C4-2B (cell line): ENCODE data around the gene TUT7.

Experiments used
- H3K27ac ChIP-seq: fragments of 450-650 bp; 2 replicates; pipeline ENCODE4 v1.5.1; 2017
- ZFX ChIP-seq: fragments of 450-650 bp; IDR thresholded peaks from 2 replicates; pipeline ENCODE4 v1.6.1; 2017
- TF ChIP-seq, protein P1 (sequence below): fragments of 450-650 bp; conservative IDR thresholded peaks from 2 replicates; pipeline ENCODE4 v1.5.1; 2017; ENCODE audit warnings: mild to moderate bottlenecking

The TUT7 gene

DNA sequence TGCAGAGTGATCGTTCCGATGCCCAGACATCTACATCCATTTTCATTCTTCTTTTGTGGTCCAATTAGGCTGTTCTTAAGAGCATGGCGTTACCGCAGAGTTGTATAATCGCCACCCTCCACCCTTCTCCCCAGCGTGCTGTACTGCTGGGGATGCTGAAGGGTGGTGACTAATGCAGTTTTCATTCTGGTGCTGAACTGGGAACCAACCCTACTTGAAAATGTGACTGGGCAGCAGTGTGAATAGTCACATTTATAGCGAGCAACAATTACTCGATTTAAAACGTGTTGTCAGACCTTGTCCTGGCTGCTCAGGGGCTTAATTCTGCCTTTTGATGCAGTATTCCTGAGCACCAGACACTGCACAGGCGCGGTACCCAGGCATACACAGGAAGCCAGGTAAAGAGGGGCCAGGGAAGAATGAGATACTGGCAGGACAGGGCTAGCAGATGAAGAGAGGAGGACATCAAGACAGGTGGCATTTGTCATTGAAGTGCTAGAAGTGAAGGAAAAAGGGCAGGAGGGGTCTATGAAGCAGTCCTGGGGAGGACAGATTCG is 71.2 kb downstream of the TUT7 start:
- TF ChIP-seq, protein P1, sequence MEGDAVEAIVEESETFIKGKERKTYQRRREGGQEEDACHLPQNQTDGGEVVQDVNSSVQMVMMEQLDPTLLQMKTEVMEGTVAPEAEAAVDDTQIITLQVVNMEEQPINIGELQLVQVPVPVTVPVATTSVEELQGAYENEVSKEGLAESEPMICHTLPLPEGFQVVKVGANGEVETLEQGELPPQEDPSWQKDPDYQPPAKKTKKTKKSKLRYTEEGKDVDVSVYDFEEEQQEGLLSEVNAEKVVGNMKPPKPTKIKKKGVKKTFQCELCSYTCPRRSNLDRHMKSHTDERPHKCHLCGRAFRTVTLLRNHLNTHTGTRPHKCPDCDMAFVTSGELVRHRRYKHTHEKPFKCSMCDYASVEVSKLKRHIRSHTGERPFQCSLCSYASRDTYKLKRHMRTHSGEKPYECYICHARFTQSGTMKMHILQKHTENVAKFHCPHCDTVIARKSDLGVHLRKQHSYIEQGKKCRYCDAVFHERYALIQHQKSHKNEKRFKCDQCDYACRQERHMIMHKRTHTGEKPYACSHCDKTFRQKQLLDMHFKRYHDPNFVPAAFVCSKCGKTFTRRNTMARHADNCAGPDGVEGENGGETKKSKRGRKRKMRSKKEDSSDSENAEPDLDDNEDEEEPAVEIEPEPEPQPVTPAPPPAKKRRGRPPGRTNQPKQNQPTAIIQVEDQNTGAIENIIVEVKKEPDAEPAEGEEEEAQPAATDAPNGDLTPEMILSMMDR = no peak
- no peak for TF ChIP-seq ZFX
- H3K27ac ChIP-seq = peak overlapping the region; percentile 96

DNA sequence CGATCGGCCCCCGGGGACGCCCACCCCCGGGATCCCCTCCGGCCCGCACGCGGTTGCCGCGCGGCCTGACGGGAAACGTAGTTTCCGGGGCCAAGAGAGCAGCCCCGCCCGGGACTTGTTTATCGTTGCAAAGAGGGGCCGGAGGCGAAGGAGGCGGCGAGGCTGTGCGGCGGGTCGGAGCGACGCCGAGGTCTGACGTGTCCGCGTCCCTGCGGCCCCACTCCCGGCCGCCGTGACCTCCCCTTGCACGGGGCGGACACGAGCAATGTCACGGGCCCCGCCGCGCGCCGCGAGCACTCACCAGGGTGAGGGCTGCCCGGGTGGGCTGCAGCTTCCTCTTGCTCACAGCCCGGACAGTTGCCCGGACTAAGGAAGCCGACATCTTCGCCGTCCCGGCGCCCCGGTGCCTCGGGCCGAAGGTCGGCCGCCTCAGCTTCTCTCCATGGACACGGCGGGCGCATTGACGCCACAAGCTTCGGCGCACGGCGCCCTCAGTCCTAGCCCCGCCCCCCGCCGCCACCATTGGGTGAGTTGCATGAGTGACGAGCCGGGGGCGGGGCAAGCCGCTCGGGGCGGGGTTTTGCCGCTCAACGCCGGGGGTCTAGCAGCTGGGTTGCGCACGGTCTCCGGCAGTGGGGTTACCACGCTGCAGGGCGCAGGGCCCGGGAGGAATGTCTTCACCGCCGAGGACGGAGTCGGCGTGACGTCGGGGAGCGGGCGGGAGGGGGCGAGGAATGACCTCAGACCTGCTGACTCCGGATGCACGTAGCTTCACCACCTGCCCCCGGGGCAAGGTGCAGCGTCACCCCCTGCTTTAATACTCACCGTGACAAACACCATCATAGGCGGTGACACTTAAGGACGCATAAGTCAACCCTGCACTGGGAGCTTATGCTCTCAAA is 71.9 kb downstream of the TUT7 start, which contains the start of gene ISCA1:
Gene ISCA1 (minus strand): TSS at position 462 of the 902 bp plus-strand sequence. CDS start 80 bp downstream, at position 382.
- peak; percentile 89 for TF ChIP-seq ZFX
- TF ChIP-seq, protein P1 = no peak
- peak within 1 kb of the TSS; percentile 96 for H3K27ac ChIP-seq

DNA sequence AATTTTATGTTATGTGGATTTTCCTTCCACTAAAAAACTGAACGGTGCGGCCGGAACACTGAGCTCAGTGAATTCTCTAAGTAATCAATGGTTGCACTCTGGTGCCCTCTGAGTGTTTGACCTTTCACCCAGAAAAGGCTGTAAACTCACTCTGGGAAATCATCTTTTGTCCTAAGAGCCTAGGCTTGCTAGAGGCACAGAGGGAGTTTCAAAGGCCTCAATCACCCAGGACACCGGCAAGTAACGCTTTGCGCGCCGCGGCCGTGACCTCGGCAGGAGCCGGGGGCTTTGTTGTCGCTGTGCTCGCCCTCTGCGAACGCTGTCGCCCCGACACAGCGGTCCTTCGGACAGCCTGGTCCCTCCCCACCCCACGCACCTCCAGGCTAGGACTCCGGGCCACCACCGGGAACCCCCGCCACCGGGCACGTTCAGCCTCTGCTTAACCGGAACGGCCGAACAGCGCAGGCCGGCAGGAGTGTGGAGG is 72.6 kb downstream of the TUT7 start:
- H3K27ac ChIP-seq = peak overlapping the region; percentile 96
- TF ChIP-seq, protein P1 = no peak
- TF ChIP-seq ZFX = no peak

DNA sequence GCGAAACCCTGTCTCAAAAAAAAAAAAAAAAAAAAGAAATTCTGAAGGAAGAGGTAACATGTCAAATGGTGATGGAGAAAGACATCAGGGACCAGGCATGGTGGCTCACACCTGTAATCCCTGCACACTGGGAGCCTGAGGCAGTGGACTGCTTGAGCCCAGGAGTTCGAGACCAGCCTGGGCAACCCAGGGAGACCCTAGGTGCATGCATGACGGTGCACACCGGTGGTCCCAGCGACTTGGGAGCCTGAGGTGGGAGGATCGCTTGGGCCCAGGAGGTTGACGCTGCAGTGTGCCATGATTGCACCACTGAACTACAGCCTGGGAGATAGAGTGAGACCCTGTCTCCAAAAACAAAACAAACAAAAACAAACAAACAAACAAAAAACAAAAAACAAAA is 73.6 kb downstream of the TUT7 start:
- TF ChIP-seq, protein P1 = no peak
- no peak for TF ChIP-seq ZFX

DNA sequence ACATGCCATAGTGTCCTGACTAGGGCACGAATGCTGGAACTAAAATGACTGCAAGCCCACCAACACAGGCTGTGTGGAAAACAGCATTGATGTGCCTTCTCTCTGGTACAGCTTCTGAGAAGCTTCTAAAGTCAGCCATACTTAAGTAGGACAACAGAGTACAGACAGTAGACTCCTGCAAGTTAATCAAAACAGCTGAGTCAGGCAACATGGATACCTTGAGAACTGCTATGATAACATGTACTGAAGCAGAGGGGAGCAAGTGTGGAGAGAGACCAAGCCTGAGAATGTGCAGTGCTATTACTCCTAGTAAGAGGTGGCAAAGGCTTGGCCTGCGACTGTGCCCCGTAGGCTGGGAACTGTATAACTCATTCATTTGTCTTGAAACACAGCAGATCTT is 74.4 kb downstream of the TUT7 start:
- TF ChIP-seq ZFX = no peak
- no peak overlapping the region for H3K27ac ChIP-seq

More for the DNA sequence above, 73.6 kb downstream of the TUT7 start:
- no peak overlapping the region for H3K27ac ChIP-seq

DNA sequence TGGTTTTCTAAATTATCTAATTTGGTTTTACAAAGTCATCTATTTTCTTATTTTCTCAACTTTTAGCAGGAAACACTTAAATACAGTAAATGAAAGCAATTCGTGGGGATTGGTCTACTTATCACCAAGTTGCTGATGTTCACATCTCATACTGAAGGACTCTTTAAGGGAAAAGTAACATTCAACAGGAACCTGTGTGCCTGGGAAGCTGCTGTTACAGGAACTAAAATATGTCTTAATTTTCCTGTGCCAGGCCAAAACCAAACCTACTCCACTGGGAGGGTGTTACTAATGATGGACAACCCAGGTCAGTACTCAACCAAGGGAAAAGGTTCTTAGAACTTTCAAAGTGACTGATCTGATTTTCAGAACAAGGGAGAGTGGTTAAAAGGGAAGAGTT is 77.1 kb downstream of the TUT7 start:
- no peak for TF ChIP-seq ZFX
- TF ChIP-seq, protein P1 = no peak

DNA sequence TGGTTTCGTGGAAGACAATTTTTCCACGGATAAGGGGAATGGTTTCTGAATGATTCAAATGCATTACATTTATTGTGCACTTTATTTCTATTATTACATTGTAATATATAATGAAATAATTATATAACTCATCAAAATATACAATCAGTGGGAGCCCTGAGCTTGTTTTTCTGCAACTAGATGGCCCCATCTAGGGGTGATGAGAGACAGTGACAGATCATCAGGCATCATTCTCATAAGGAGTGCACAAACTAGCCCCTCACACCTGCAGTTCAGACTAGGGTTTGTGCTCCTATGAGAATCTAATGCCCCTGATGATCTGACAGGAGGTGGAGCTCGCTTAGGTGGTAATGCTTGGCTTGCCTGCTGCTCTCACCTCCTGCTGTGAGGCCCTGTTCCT is 78.2 kb downstream of the TUT7 start:
- TF ChIP-seq, protein P1 = peak; percentile 27
- no peak for TF ChIP-seq ZFX
- no peak overlapping the region for H3K27ac ChIP-seq

More for the DNA sequence above, 77.1 kb downstream of the TUT7 start:
- H3K27ac ChIP-seq = no peak overlapping the region
